ENCODE results near the gene DCTPP1.

DCTPP1 gene

GRCh38 chr16:30445408-30446202, 15.8 kb upstream of the DCTPP1 start, which contains the start of gene SEPHS2:
TSS of gene SEPHS2 (minus strand) at chr16:30445874. CDS start at chr16:30445727, 147 bp downstream.
- peak within 1 kb of the TSS; percentile 85 for H3K4me3 ChIP-seq (replicated peaks; ENCODE audit: low read depth, low read length)
- peak; percentile 38 for TF ChIP-seq CTCF (IDR thresholded peaks at IDR 0.05; ENCODE audit: low read depth, low read length, missing control alignments)
- DNase-seq (ENCODE audit: extremely low read depth, low read depth) = peak; percentile 89

DNA sequence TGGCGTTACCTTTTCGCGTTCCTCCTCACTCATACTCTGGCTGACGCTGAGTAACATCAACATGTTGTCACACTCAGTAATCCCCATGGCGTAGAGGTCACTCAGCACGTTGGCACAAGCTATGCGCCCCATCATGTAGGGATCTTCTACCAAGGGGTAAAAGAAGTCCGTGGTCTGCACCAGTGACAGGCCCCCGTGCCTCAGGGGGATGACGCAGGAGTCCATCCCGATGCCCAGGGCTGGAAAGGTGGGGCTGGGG, 15.2 kb upstream of the DCTPP1 start:
- H3K4me3 ChIP-seq (replicated peaks; ENCODE audit: low read depth, low read length) = peak overlapping the region; percentile 85
- TF ChIP-seq CTCF (IDR thresholded peaks at IDR 0.05; ENCODE audit: low read depth, low read length, missing control alignments) = no peak
- DNase-seq (ENCODE audit: extremely low read depth, low read depth) = no peak

GRCh38 chr16:30444231-30445148, 14.7 kb upstream of the DCTPP1 start:
- TF ChIP-seq CTCF (IDR thresholded peaks at IDR 0.05; ENCODE audit: low read depth, low read length, missing control alignments) = no peak
- DNase-seq (ENCODE audit: extremely low read depth, low read depth) = no peak
- H3K4me3 ChIP-seq (replicated peaks; ENCODE audit: low read depth, low read length) = peak overlapping the region; percentile 85

GRCh38 chr16:30443631-30444030, 13.8 kb upstream of the DCTPP1 start:
- no peak for TF ChIP-seq CTCF (IDR thresholded peaks at IDR 0.05; ENCODE audit: low read depth, low read length, missing control alignments)

DNA sequence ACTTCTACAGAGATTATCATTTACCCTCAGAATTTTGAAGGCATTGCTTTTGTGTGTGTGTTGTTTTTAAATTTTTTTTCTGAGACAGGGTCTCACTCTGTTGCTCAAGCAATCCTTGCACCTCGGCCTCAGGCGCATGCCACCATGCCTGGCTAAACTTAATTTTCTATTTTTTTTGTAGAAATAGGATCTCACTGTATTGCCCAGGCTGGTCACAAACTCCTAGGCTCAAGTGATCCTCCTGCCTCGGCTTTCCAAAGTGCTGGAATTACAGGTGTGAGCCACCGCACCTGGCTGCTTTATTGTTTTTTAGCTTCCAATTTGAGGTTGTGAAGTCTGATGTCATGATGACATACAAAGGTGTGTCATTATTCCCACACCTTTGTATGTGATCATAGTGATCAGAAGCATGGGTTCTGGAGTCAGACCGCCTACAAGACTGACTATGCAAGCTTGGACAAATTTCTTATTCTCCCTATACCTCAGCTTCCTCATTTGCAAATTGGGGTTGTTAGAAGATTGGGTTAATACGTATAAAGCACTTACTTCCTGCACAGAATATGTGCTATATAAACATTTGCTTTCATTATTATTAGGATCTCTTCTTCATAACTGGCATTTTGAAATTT, 10.0 kb upstream of the DCTPP1 start:
- DNase-seq (ENCODE audit: extremely low read depth, low read depth) = no peak
- TF ChIP-seq CTCF (IDR thresholded peaks at IDR 0.05; ENCODE audit: low read depth, low read length, missing control alignments) = no peak
- no peak overlapping the region for H3K4me3 ChIP-seq (replicated peaks; ENCODE audit: low read depth, low read length)

More at GRCh38 chr16:30443631-30444030, 13.8 kb upstream of the DCTPP1 start:
- no peak overlapping the region for H3K4me3 ChIP-seq (replicated peaks; ENCODE audit: low read depth, low read length)
- no peak for DNase-seq (ENCODE audit: extremely low read depth, low read depth)

- no peak overlapping the region for H3K4me3 ChIP-seq (replicated peaks; ENCODE audit: low read depth, low read length)
- DNase-seq (ENCODE audit: extremely low read depth, low read depth) = no peak
- TF ChIP-seq CTCF (IDR thresholded peaks at IDR 0.05; ENCODE audit: low read depth, low read length, missing control alignments) = no peak
Observed at GRCh38 chr16:30438835-30439234, 9.0 kb upstream of the DCTPP1 start.

Measured in HFF-Myc (cell line).